A204.1 (cell line): ENCODE measurements around the gene MCIDAS.
A peak's percentile ranks its signal among the peaks of the same experiment; 100 is the strongest.

Experiments used
- FAIRE-seq: peaks from 2 replicates; lab custom pipeline; 2012; peaks lifted over from hg19 to GRCh38; lab: Jason Lieb, UNC

The MCIDAS gene

DNA sequence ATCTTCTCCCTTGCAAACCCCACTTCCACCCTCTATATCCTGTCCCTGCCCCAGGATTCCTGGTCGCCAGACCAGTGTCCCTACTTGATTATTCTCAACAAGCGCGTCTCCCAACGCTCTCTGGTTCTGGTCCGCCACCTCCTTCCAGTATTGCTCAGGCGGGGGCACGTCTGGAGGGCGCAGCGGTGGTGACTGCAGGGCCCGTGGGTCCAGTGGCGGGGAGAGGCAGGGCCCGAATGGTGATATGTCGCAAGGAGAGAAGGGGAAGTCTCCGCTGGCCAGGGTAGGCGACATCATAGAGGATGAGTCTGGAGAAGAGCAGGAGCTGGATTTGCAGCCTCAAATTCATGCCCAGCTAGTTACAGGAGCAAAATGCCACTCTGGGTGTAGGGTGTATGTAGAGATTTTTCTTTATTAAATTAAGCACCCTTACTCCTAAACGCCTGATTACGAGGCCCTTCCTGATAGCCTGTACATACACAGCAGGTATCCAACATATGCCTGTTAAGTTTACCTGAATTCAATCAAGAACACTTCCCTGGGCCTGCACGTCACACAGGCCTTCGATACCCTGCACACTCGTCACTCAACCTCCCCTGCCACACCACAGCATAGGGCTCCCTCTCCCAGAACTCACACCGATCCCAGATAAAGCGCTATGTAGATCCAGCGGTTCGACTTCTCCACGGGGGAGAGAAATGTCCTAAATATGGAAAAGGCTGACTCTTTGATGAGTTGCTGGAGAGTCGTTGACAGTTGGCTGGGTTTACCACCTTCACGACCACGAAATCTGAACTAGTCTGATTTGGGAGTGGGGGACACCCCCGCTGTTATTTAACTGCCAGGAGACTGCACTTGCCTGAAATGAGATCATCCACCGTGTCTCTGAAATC lies 4.8 kb downstream of the MCIDAS start:
- no peak for FAIRE-seq

DNA sequence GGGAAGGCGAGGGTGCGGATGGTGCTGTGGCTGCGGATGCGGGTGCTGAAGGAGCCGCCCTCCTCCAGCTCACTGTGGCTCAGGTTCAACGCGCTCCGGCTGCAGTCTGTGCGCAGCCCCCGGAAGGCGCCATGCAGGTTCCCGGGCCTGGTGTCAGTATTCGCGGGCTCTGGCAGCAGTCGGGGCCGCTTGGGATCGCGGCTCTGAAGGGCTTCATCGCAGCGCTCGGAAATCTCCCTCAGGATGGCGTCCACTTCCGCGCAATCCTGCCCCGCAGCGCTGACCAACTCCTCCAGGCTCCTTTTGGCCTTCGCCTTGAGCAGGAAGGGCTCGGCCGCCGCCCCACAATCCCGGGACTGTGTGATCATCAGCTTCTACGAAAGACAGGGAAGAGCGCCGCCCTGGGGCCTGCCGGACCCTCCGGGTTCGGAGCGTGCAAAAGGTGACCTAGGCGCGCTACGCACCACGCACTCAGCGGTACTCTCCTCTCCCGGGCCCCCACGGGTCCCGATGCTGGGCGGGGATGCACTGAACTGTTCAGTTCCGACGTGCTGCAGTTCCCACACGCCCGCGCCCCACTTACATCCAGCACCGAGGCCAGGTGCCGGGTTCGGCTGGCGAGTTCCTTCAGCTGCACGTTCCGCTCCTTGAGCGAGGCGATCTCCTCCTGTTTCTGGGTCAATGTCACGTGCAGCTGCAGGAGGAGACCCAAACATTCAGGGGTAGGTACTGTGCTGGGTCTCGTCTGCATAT lies 6.5 kb downstream of the MCIDAS start:
- no peak for FAIRE-seq

DNA sequence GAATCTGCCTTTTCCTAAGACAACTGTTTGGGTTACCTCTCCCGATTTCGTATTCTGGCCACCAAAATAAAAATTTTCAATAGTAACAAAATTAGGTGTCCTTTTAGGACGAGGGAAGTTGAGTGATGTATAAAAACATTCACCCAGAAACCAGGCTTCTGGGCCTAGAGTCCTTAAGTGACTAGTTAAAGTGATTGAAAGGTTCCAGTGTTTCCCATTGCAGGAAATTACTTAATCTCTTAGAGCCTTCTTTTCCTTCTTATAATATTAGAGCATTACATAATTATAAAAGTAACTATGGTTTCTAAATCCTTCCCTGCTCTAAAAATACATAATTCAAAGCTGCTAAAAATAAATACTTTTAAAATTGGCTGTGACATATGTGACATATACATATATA lies 7.3 kb downstream of the MCIDAS start:
- FAIRE-seq = no peak

DNA sequence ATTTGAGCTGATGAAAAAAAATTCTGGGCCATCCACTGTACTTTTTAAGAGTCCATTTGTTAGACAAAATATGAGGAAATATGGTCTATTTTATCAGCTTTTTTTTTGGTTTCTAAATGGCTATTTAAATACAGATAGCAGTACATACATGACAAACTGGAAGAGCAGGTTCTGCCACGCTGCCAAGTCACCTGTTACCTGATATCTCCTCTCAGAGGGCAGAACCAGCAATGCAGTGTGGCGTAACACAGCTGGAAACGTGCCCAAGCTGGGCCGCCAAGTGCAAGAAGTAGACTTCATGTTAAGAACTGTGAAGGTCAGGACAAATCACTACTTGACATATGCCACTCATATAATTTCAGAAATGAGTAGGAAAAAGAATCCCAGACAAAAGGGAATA lies 8.1 kb downstream of the MCIDAS start:
- FAIRE-seq = no peak

DNA sequence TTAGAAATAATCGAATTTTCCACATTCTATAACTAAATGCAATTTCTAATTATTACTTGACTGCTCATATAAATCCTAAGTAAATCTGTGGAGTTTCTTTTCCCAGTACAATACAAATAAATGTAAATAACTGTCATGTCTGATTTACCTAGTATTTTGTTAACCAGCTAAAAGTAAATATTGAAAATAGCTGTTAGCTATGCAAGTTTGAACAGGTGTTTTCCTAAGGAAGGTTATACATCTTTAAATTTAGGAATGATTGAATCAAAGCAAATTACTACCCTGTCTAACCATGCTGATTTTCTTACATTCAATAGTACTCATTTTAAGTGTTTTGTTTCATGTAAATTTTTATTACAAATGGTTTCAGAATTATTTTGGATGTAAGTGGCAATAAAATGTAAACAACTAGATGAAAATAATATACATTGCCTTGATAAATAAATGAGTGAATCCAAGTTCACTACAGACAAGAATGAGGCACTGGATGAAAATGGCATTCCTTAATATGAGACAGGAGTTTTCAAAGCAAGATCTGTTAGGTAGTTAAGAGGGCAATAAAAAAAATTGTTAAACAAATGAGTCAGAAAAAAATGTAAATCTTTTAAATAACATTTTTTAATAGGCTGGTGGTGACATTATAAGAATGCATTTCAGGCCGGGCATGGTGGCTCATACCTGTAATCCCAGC lies 15.8 kb downstream of the MCIDAS start:
- no peak for FAIRE-seq

DNA sequence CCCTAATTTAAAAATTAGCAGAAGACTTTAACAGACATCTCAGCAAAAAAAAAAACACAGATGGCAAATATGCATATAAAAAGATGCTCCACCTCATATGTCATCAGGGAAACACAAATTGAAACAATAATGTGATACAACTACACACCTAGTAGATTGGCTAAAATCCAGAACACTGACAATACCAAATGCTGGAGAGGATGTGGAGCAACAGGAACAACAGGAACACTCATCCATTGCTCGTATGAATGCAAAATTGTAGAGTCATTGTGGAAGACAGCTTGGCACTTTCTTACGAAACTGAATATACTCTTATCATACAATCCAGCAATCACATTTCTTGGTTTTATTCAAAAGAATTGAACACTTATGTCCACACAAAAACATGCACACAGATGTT lies 22.1 kb downstream of the MCIDAS start:
- no peak for FAIRE-seq

DNA sequence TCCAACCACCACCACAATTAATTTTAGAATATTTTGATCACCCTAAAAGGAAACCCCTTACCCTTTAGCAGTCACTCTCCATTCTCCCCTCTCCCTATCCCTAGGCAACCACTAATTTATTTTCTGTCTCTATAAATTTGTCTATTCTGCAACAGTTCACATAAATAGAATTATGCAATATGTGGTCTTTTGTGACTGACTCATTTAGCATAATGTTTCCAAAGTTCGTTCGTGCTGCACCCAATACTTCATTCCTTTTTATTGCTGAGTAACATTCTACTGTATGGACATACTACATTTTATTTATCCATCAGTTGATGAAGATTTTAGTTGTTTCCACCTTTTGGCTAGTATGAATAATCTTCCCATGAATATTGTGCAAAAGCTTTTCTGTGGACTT lies 36.0 kb downstream of the MCIDAS start:
- FAIRE-seq = no peak

DNA sequence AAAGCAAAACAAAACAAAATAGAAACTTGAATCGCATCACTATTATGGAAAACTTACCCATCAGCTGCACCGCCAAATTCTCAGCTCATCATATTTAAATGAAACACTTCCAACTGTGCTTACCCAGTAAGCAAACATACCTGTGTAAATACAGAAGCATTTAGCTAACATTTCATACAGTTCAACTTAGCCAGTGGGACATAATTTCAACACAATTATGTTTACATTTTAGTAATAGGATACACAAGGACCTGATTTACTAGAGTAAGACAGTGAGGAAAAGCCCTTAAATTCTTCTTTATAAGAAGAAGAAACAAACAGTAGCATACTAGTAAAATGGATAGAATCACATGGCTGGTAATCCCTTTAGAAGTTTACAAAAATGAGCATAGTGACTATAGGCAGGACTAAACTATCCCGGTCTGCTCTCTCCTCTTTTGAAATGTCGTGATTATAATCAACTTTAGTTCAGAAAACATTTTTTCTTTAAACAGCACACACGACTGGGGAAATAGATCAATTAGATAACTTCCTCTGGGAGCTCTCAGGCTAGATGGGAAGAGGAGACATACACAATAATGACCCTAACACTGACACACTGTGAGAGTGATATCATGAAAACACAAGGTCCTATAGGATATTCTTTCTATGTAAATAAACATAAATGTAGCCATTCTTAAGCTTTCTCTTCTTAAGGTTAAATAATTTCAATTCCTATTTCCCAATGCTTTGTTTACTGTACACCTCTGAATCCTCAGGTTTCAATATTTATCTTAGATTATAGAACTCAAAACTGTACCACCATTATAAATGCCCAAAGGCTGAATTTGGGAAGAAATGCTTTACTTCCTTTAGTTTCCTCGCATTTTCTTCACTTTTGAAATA lies 38.2 kb downstream of the MCIDAS start:
- no peak for FAIRE-seq

DNA sequence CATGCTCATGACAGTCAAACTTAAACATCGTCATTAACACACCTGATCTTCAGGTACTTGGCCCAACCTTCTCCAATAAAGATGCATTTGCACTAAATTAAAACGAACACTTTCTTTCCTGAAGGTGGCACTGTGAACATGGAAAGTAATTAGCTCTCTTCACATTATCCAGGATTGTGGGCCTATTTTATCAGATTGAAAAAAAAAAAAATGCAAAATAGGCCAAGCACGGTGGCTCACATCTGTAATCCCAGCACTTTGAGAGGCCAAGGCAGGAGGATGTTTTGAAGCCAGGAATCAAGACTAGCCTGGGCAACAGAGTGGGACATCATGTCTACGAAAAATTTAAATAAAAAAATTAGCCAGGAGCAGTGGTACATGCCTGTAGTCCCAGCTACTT lies 39.7 kb downstream of the MCIDAS start:
- no peak for FAIRE-seq

DNA sequence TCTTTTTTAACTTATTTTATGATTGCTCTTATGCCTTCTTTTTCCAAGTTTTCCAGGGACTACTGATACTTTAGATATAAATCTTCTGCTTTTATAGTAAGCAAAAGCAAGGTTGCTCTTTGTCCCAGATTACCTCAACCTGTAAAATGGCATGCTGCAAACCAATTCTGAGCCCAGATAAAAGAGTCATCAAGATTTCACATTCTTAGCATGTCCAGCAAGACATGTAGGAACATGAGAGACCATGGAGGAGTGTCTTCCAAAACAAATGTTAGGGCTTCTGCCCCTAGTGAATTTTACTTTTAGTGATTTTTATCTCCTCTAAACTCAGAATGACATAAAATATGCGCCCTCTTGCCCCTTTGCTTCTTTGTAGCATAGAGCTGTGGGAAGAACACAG lies 47.1 kb downstream of the MCIDAS start:
- no peak for FAIRE-seq

DNA sequence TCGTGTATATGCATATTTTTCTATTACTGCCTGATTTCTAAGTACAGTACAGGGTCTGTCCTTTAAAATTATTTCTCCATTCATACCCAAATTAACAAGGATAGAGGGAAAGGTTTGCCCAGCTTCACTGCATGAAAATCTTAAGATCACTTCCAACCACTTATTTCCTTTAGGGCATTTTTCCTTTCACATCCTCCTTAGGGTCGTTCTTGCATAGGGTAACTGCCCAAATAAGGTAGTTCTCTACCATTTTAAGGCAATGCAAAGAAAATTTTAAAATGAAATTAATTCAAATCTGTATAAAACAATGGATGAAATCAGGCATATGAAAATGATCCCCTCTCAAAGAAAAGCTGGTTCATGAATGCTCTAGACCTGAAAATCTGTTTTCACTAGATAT lies 50.0 kb downstream of the MCIDAS start:
- no peak for FAIRE-seq

DNA sequence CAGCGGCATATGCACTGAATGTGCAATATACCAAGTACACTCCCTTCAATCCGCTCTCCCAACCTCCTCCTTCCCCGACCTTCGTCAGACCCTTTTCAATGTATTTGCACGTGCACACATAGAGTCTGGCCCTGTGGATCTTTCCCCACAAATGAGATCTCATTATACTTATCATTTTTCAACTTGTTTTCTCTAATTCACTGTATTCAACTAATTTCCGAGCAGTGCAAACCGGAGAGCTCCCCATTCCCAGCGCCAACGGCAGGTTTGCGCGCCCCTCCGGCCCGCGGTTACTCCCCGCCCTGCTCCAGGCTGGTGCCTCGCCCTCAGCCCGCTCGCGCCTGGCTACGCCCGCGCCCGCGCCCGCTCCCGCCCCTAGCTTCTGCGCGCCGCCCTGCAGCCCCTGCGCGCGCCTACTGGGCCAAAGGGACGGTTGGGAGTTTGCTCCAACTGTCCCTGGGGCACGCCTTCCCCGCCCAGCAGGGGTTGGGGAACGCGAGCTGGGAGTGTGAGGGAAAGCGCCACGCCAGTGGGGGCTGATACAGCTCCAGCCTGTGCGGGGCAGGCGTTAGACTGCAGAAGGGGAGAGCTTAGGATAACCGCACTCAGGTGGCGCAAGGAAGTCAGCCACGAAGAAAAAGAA lies 50.8 kb downstream of the MCIDAS start:
- no peak for FAIRE-seq

DNA sequence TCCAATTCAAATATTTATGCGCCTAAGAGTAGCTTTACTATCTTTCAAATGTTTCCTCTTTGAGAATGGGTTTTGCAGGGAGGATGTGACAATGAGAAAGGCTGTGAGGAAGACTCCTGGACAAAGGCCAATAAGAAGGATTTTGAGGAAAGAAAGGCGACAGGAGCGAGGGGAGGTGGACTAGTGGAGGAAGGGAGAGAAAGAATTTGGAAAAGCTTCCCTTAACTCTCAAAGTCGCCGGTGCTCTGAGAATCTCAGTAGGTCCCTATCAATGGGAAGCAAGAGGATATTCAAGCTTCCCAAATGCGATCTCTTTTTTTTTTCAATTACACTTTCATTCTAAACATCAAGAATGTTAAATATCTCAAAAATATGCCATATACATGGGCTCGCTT lies 51.3 kb downstream of the MCIDAS start:
- FAIRE-seq = no peak

DNA sequence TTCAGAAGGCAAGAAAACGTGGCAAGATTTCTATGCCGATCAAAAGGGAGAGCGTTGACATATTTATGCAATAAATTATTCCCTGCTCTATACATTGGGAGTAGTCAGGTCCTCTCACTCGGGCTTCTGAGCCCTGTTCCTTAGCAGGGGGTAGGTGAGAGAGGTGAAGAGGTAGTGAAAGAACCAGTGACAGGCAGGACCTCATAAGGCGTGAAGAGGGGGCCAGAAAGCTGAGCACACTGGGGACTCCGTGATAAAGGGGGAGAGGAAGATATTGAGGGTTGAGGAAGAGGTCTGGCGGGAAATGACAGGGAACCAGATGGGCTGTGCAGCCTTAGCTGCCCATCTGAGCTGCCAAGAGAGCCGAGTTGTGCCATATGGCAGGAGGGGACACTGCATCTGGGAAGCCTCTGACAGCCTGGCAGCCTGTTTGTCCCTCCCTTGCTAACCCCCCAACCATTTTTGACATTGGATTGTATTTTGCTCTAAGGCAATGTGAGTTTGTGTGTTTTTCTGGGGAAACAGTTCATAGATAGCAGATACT lies 53.4 kb downstream of the MCIDAS start:
- FAIRE-seq = no peak

DNA sequence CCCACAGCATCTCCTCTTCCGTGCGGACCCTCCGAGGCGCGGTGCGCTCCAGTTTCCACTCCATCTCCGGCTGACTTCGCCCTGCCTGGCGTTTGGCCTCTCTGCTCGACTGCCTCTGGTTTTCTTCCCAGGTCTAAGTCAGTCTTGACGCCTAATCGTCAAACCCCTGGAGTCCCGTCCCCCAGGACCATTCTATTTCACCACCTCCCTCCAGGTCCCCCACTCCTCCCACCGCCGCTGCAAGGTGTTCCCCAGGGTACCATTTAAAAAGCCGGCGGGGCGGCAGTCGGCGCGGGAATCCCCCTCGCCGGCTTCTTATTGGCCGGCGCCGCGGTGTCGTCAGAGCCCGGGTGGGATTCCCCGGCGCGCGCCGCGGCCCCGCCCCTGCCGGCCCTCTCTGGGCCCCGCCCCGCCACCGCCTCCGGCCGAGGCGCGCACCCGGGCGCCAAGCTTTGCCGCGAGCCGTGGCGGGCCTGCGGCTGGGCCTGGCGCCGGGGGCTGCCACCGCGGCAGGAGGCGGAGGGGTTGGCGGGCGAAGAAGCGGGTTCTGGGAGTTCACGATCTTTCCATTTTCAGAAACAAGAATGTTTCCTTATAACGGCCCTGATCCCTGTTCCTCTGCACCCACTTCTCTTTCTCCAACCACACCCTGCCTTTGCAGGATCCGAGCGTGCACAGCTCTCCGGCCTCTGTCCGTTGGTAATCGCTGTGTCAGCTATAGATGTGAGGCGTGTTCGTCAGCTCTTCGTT lies 54.0 kb downstream of the MCIDAS start, which contains the start of gene CDC20B:
Gene CDC20B (minus strand): TSS at position 241 of the 750 bp plus-strand sequence. CDS start 177 bp downstream, at position 64.
- FAIRE-seq = no peak

DNA sequence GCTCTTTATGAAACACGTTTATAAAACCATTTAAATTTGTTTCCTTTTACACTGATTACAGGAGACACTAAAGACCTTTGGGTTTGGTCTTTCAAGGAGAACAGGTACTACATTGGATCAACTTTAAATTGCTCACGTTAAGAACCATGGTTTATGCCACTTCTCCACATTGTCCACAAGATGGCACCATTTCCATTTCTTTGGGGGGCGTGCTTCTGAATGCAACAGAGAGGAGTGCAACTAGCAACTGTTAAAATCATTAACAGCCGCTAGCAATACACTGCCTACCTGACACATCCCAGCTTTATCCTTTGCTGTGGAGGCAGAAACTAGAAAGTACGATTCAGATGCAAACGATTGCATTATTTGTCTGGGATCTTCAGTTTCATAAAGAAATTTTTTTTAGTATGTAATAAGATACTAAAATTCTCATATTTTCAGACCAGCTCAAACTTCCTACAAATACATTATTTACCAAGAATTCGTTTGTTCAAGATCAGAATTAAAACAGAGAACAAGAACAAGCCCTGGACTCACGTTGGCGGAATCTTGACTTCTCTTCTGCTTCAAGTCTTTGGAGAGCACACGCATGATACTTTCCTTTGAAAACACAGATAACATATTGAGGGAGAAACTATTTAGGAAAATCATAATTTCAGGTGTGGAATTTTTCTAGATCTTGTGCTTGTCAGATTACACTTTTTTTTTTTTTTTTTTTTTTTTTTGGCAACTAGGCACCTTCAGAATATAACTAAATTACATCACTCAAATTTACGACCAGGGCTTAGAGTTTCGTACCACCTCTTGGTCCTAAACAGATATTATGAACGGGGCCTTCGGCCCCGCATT lies 54.8 kb downstream of the MCIDAS start:
- peak; percentile 81 for FAIRE-seq

DNA sequence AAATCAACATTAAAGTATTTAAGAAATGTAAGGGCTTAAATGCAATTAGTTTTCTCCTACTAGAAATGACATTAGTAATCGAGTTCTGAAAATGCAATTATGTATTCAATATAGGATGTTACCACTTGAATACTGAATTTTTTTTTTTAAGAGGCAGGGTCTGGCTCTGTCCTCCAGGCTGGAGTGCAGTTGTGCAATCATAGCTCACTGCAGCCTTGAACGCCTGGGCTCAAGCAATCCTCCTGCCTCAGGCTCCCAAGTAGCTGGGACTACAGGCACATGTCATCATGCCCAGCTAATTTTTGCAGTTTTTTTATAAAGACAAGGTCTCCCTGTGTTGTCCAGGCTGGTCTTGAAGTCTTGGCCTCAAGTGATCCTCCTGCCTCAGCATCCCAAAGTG lies 55.6 kb downstream of the MCIDAS start:
- no peak for FAIRE-seq
